Mucosa of descending colon (tissue), 3 donors: ENCODE results near the gene PHLPP1. TPM values are rescaled to one million over a fixed set of nuclear protein-coding genes. Genes with fewer than 3 reads are reported as not detected.

Experiments used
- ATAC-seq: fragments of 200-7000 bp; cut with Tn5 transposase; one replicate; pipeline ENCODE4 v1.9.1; 2020; ENCODE audit warnings: mild to moderate bottlenecking, moderate library complexity
- DNase-seq, 3 donors: peaks; one replicate each; pipeline ENCODE4 v3.0.0-alpha.2; 2020
- H3K36me3 ChIP-seq: fragments of 200-600 bp; one replicate; pipeline ENCODE4 v1.8.0; 2021; ENCODE audit warnings: low read depth, mild to moderate bottlenecking
- H3K4me1 ChIP-seq: fragments of 200-600 bp; one replicate; pipeline ENCODE4 v1.8.0; 2021; ENCODE audit warnings: low read depth, mild to moderate bottlenecking
- H3K4me3 ChIP-seq: fragments of 200-600 bp; one replicate; pipeline ENCODE4 v1.8.0; 2021; ENCODE audit warnings: mild to moderate bottlenecking
- H3K9me3 ChIP-seq: fragments of 200-600 bp; one replicate; pipeline ENCODE4 v1.8.0; 2021; ENCODE audit warnings: mild to moderate bottlenecking
- intact Hi-C, 2 donors: fragments of 100-400 bp; cut with DNase I in 1 of 2; cut with micrococcal nuclease in 1 of 2; formaldehyde crosslinking; loops; one replicate each; pipeline versions ENCODE4 v1.11.0 to v1.11.1; 2022; cut with DNase I, micrococcal nuclease
- total RNA-seq, 3 donors: library from RNA; stranded (reverse); fragmentation: NEBNext Ultra II Directional in 2 of 3; extraction: Animal tissue kit (Norgen Biotek cat#: 25700) in 2 of 3; gene quantifications; one replicate each; pipeline versions ENCODE4 v1.2.1 to v1.2.4, GENCODE V29; 2021 to 2023
- TF ChIP-seq, protein P1 (sequence below): fragments of 200-600 bp; IDR thresholded peaks from one replicate; pipeline ENCODE4 v1.8.0; 2022; ENCODE audit warnings: antibody characterized with exemption, mild to moderate bottlenecking
- donor health status: DM: no; HTN: no; CAD: no; lungs with moderate emphysema.
- donor health status: DM: no; HTN: no; CAD: no.
- donor health status: DM: no; HTN: yes; CAD: no.

The PHLPP1 gene
- total RNA-seq, 3 donors from 2014 or later, result 17.9 to 28.9 (median 19.7) TPM

GRCh38 chr18:62784966-62785413 is 69.6 kb downstream of the PHLPP1 start:
- DNase-seq (no peak), ATAC-seq (peak; percentile 15)
- no peaks in the 10 kb centered on the region for H3K9me3 ChIP-seq
- H3K36me3 ChIP-seq, result no peaks in the 10 kb centered on the region
- peaks cover 10% of the 10 kb centered on the region for H3K4me1 ChIP-seq
- intact Hi-C loops, result loop anchor here in 1 of 2 donors (10.0 kb wide), 1 partner anchor 60 kb away; no protein-coding TSS in a partner anchor
- no peak overlapping the region for H3K4me3 ChIP-seq
- TF ChIP-seq, protein P1, sequence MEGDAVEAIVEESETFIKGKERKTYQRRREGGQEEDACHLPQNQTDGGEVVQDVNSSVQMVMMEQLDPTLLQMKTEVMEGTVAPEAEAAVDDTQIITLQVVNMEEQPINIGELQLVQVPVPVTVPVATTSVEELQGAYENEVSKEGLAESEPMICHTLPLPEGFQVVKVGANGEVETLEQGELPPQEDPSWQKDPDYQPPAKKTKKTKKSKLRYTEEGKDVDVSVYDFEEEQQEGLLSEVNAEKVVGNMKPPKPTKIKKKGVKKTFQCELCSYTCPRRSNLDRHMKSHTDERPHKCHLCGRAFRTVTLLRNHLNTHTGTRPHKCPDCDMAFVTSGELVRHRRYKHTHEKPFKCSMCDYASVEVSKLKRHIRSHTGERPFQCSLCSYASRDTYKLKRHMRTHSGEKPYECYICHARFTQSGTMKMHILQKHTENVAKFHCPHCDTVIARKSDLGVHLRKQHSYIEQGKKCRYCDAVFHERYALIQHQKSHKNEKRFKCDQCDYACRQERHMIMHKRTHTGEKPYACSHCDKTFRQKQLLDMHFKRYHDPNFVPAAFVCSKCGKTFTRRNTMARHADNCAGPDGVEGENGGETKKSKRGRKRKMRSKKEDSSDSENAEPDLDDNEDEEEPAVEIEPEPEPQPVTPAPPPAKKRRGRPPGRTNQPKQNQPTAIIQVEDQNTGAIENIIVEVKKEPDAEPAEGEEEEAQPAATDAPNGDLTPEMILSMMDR, result no peak

DNA sequence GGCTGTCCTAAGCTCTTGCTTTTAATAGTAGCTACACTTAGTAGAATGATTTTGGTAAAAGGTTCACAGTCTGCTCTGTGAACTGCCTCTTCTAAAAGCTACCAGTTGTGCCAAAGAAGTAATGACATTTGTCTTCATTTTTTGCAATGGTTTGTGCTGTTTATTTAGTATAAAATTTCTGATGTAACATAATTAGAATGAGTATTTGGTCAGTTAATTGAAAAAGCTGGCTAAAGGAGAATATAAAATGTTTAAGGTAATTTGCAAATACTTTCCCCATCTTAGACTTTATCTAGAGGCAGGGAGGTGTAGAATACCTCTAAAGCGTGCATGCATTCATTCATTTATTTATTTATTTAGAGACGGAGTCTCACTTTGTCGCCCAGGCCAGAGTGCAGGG is 71.3 kb downstream of the PHLPP1 start:
- Histone ChIP-seq H3K4me1 (peaks cover 10% of the 10 kb centered on the region), H3K36me3 (no peaks in the 10 kb centered on the region), H3K9me3 (no peaks in the 10 kb centered on the region), H3K4me3 (no peak overlapping the region)
- TF ChIP-seq, protein P1, result no peak
- ATAC-seq (no peak), DNase-seq (no peak)
- intact Hi-C loops, result loop anchor here in 1 of 2 donors (10.0 kb wide), 1 partner anchor 62 kb away; no protein-coding TSS in a partner anchor

DNA sequence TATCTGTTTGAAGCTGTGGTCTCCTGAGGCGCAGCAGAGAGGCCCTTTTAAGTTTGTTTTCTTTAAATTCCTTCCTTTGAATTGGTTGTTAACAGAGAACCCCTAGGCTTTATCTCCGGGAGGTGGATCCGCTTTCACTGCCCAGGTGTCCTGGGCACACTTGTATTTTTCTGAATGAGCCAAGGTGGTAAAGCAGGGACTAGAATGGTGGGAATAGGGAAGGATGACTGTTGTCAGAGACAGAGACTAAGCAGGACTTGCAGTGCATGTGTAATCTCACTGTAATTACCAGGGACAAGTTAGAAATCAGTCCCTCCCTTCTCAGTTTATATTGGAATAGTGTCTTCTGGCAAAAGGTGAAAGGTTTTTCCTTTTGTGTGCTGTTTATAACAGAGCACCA is 72.8 kb downstream of the PHLPP1 start:
- H3K9me3 ChIP-seq, result no peaks in the 10 kb centered on the region

DNA sequence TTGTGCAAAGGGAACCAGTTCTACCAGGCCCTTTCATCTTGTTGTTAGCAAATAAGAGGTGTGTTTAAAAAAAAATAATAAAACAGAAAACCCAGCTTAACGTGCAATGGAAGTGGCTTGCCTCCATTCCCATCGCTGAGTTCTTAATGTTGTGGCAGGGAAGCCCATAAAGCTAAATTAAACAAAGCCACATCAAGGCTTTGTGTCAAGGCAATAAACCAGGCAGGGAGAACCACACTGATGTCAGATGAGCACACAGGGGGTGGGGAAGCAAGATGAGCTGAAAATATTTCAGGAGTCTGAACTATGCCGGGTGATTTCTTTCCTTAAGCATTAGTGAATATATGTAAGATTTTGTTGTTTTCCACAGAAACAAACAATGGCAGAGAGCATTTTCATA is 73.5 kb downstream of the PHLPP1 start:
- TF ChIP-seq, protein P1, result no peak
- no peak overlapping the region for H3K4me3 ChIP-seq
- DNase-seq, result peak in 1 of 3 donors; percentile 60
- H3K9me3 ChIP-seq, result no peaks in the 10 kb centered on the region
- H3K36me3 ChIP-seq, result no peaks in the 10 kb centered on the region
- ATAC-seq, result peak; percentile 87
- intact Hi-C loops, result loop anchor here in 1 of 2 donors (10.0 kb wide), 1 partner anchor 64 kb away; no protein-coding TSS in a partner anchor
- peaks cover 4% of the 10 kb centered on the region for H3K4me1 ChIP-seq

More for the DNA sequence above, 72.8 kb downstream of the PHLPP1 start:
- DNase-seq (no peak), ATAC-seq (peak; percentile 66)
- Histone ChIP-seq H3K36me3 (no peaks in the 10 kb centered on the region), H3K4me3 (no peak overlapping the region), H3K4me1 (peaks cover 4% of the 10 kb centered on the region)
- TF ChIP-seq, protein P1, result no peak
- intact Hi-C loops, result loop anchor here in 1 of 2 donors (10.0 kb wide), 1 partner anchor 63 kb away; no protein-coding TSS in a partner anchor

GRCh38 chr18:62790871-62791772 is 75.8 kb downstream of the PHLPP1 start:
- ATAC-seq, result no peak

More at GRCh38 chr18:62790871-62791772, 75.8 kb downstream of the PHLPP1 start:
- TF ChIP-seq, protein P1, result no peak
- Histone ChIP-seq H3K4me3 (no peak overlapping the region), H3K36me3 (no peaks in the 10 kb centered on the region), H3K9me3 (no peaks in the 10 kb centered on the region), H3K4me1 (peaks cover 5% of the 10 kb centered on the region)
- intact Hi-C loops, result no loop called here
- DNase-seq, result no peak
